ENCODE results near the gene AK1. TPM values are rescaled to one million over a fixed set of nuclear protein-coding genes. Genes with fewer than 3 reads are reported as not detected.

The AK1 gene
- total and polyA plus RNA-seq, 9 of the 15 experiments (the other 6 are each of a cell fraction or from before 2014, with no cell fraction given): 10.1 to 71.8 (median 39.0) TPM

GRCh38 chr9:127921557-127922120, 44.2 kb upstream of the AK1 start (continued):
- TF ChIP-seq ZBTB11 (CRISPR knock-in tag; IDR thresholded peaks at IDR 0.05) (no peak), ID3 (CRISPR knock-in tag; IDR thresholded peaks at IDR 0.05) (no peak), ID3 (tag; IDR thresholded peaks at IDR 0.05) (no peak), HNRNPLL (IDR thresholded peaks at IDR 0.05; ENCODE audit: low read depth, low read length, poor library complexity, severe bottlenecking) (no peak), FOXA3 (CRISPR knock-in tag; conservative IDR thresholded peaks at IDR 0.05 in 1 of 2, IDR thresholded peaks at IDR 0.05 in 1 of 2) (peak in 1 of 2 experiments; percentile 34; a peak in 1 of 4 replicates), CXXC5 (CRISPR knock-in tag; IDR thresholded peaks at IDR 0.05) (peak; percentile 47; the same call in 1 of the 2 replicates), VEZF1 (CRISPR knock-in tag; IDR thresholded peaks at IDR 0.05) (no peak), ZC3H8 (IDR thresholded peaks at IDR 0.05) (no peak), NFATC3 (IDR thresholded peaks at IDR 0.05) (no peak), MTF1 (CRISPR knock-in tag; IDR thresholded peaks at IDR 0.05; ENCODE audit: borderline replicate concordance) (no peak), ZNF436 (CRISPR knock-in tag; IDR thresholded peaks at IDR 0.05) (no peak), BHLHE40 (IDR thresholded peaks at IDR 0.05; ENCODE audit: low read length) (0 out of 2 replicates have a peak, but pooled peaks have one; percentile 42), FOSL1 (tag; conservative IDR thresholded peaks at IDR 0.05) (no peak), ARID3A (IDR thresholded peaks at IDR 0.05; ENCODE audit: borderline replicate concordance, low read depth, low read length) (no peak), HMG20A (CRISPR knock-in tag; conservative IDR thresholded peaks at IDR 0.05) (no peak), MECOM (CRISPR knock-in tag; IDR thresholded peaks at IDR 0.05) (no peak), ZNF780A (CRISPR knock-in tag; IDR thresholded peaks at IDR 0.05) (no peak), E2F5 (CRISPR knock-in tag; IDR thresholded peaks at IDR 0.05) (no peak)
